GM19035 (cell line): Measurements from ENCODE around the gene ACE2.

Experiments used
- ATAC-seq: cut with Tn5 transposase; IDR thresholded peaks from one replicate; pipeline ENCODE4 v1.9.1; 2021; ENCODE audit not compliant: unreplicated experiment

The ACE2 gene

GRCh38 chrX:15579778-15580747 lies 20.7 kb downstream of the ACE2 start:
- no peak for ATAC-seq

- ATAC-seq: no peak
Measured at GRCh38 chrX:15576019-15576418, 24.7 kb downstream of the ACE2 start.

GRCh38 chrX:15574017-15574416 lies 26.7 kb downstream of the ACE2 start:
- ATAC-seq: no peak

GRCh38 chrX:15570145-15570544 lies 30.6 kb downstream of the ACE2 start:
- no peak for ATAC-seq

- ATAC-seq: no peak
Measured at GRCh38 chrX:15567886-15568616, 32.7 kb downstream of the ACE2 start.

GRCh38 chrX:15567267-15567666 lies 33.5 kb downstream of the ACE2 start:
- no peak for ATAC-seq

GRCh38 chrX:15566244-15566643 lies 34.5 kb downstream of the ACE2 start:
- ATAC-seq: no peak

- peak; percentile 62 for ATAC-seq
Measured at GRCh38 chrX:15564981-15565579, 35.7 kb downstream of the ACE2 start.

GRCh38 chrX:15563056-15563455 lies 37.7 kb downstream of the ACE2 start:
- ATAC-seq: no peak

GRCh38 chrX:15560924-15561323 lies 39.8 kb downstream of the ACE2 start:
- ATAC-seq: no peak

- ATAC-seq: no peak
Measured at GRCh38 chrX:15559227-15559626, 41.5 kb downstream of the ACE2 start.

- ATAC-seq: no peak
Measured at GRCh38 chrX:15549189-15550012, 51.4 kb downstream of the ACE2 start.

GRCh38 chrX:15547356-15547755 lies 53.4 kb downstream of the ACE2 start:
- ATAC-seq: no peak

GRCh38 chrX:15546745-15547144 lies 54.0 kb downstream of the ACE2 start:
- ATAC-seq: no peak

GRCh38 chrX:15530318-15530717 lies 70.4 kb downstream of the ACE2 start:
- ATAC-seq: no peak

- ATAC-seq: no peak
Measured at GRCh38 chrX:15529165-15529564, 71.6 kb downstream of the ACE2 start.

GRCh38 chrX:15525664-15526416 lies 74.9 kb downstream of the ACE2 start:
- ATAC-seq: no peak

- no peak for ATAC-seq
Measured at GRCh38 chrX:15524417-15524816, 76.3 kb downstream of the ACE2 start.

- ATAC-seq: no peak
Measured at GRCh38 chrX:15523088-15523487, 77.7 kb downstream of the ACE2 start.

- ATAC-seq: no peak
Measured at GRCh38 chrX:15522464-15522863, 78.3 kb downstream of the ACE2 start.
